ENCODE results near the gene BCL2L11.

BCL2L11 gene

GRCh38 chr2:111118481-111118980, 2.2 kb upstream of the BCL2L11 start:
- no peak for DNase-seq

- peak; percentile 12 for DNase-seq
These were observed 1.5 kb upstream of the BCL2L11 start for GRCh38 chr2:111118981-111119821.

- no peak for DNase-seq
These were observed 877 bp upstream of the BCL2L11 start for GRCh38 chr2:111119822-111120252.

GRCh38 chr2:111121028-111121827, 514 bp downstream of the BCL2L11 start:
- peak; percentile 34 for DNase-seq

- DNase-seq = peak; percentile 65
These were observed 1.3 kb downstream of the BCL2L11 start for GRCh38 chr2:111121828-111122630.

- no peak for DNase-seq
These were observed 2.1 kb downstream of the BCL2L11 start for GRCh38 chr2:111122631-111123421.

GRCh38 chr2:111123751-111124150, 3.0 kb downstream of the BCL2L11 start:
- DNase-seq = no peak

- no peak for DNase-seq
These were observed 5.9 kb downstream of the BCL2L11 start for GRCh38 chr2:111126581-111126980.

GRCh38 chr2:111127351-111127750, 6.6 kb downstream of the BCL2L11 start:
- no peak for DNase-seq

GRCh38 chr2:111128096-111128495, 7.4 kb downstream of the BCL2L11 start:
- no peak for DNase-seq

- DNase-seq = no peak
These were observed 12.9 kb downstream of the BCL2L11 start for GRCh38 chr2:111133603-111134002.

- no peak for DNase-seq
These were observed 13.3 kb downstream of the BCL2L11 start for GRCh38 chr2:111134055-111134454.

- DNase-seq = no peak
These were observed 14.7 kb downstream of the BCL2L11 start for GRCh38 chr2:111135237-111135909.

GRCh38 chr2:111135910-111136297, 15.2 kb downstream of the BCL2L11 start:
- DNase-seq = no peak

- DNase-seq = no peak
These were observed 18.1 kb downstream of the BCL2L11 start for GRCh38 chr2:111138839-111139238.

GRCh38 chr2:111139637-111140317, 19.1 kb downstream of the BCL2L11 start:
- DNase-seq = no peak

GRCh38 chr2:111140815-111141214, 20.1 kb downstream of the BCL2L11 start:
- DNase-seq = no peak

- DNase-seq = no peak
These were observed 21.4 kb downstream of the BCL2L11 start for GRCh38 chr2:111142101-111142500.

GRCh38 chr2:111143107-111143842, 22.6 kb downstream of the BCL2L11 start:
- DNase-seq = no peak

GRCh38 chr2:111143843-111144198, 23.1 kb downstream of the BCL2L11 start:
- no peak for DNase-seq

Data from effector CD8-positive, alpha-beta T cell (primary cell).